ENCODE results near the gene EDN1. TPM values are rescaled to one million over a fixed set of nuclear protein-coding genes. Genes with fewer than 3 reads are reported as not detected.

EDN1 gene
- total RNA-seq, 2 donors from 2014 or later: 6.5 to 11.8 TPM

DNA sequence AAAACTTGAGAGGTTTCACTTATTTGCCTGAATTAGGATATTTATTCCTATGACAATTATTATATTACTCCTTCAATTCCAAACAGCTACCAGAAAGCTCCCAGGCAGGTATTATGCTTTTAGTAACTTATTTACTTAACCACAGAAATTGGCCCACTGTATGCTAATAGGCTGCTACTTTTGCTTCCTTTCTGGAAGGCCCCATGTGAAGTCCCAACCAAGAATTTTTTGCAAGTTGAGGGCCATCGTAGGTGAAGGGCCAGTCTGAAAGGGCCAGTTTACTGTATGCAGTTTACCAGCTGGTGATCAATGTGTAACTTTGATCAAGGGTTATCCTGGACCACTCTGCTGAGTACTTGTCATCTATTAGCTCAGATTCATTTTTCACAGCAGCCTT lies 45.0 kb downstream of the EDN1 start:
- Histone ChIP-seq H3K4me1 (ENCODE audit: control insufficient read depth in 1 of 2, low read depth in 2 of 2) (peaks cover 11 to 28% of the 10 kb centered on the region in 2 donors), H3K4me3 (no peak overlapping the region), H3K27me3 (replicated peaks; ENCODE audit: insufficient read depth) (no peaks in the 10 kb centered on the region), H3K36me3 (no peaks in the 10 kb centered on the region), H3K9me3 (no peaks in the 10 kb centered on the region), H3K27ac (no peak overlapping the region)
- TF ChIP-seq, protein P1, sequence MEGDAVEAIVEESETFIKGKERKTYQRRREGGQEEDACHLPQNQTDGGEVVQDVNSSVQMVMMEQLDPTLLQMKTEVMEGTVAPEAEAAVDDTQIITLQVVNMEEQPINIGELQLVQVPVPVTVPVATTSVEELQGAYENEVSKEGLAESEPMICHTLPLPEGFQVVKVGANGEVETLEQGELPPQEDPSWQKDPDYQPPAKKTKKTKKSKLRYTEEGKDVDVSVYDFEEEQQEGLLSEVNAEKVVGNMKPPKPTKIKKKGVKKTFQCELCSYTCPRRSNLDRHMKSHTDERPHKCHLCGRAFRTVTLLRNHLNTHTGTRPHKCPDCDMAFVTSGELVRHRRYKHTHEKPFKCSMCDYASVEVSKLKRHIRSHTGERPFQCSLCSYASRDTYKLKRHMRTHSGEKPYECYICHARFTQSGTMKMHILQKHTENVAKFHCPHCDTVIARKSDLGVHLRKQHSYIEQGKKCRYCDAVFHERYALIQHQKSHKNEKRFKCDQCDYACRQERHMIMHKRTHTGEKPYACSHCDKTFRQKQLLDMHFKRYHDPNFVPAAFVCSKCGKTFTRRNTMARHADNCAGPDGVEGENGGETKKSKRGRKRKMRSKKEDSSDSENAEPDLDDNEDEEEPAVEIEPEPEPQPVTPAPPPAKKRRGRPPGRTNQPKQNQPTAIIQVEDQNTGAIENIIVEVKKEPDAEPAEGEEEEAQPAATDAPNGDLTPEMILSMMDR (IDR thresholded peaks at IDR 0.05): no peak
- DNase-seq (ENCODE audit: low spot score): no peak
- ATAC-seq (ENCODE audit: insufficient number of reproducible peaks, low FRiP score, low read depth): no peak

DNA sequence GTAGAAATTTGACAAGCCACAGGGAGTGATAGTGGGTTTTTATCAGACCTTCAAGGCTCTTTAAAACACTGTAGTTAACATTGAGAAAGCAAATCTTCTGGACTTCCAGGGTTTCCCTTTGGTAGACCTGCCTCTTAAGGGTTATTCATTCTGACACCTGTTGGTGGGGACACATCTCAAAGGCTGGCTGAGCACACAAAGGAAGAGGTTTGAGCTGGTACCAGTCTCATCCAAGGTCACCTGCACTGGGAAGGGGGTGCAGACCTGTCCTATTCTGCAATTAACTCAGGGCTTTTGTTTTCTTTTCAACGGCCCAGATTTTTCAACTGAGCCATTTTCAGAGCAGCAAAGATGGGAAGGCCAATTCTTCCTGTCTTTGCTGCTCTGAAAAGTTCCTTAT lies 45.6 kb downstream of the EDN1 start:
- DNase-seq (ENCODE audit: low spot score) (no peak), ATAC-seq (ENCODE audit: insufficient number of reproducible peaks, low FRiP score, low read depth) (no peak)
- no peaks in the 10 kb centered on the region for H3K27me3 ChIP-seq (replicated peaks; ENCODE audit: insufficient read depth)
- no peaks in the 10 kb centered on the region for H3K36me3 ChIP-seq
- peaks cover 11 to 22% of the 10 kb centered on the region in 2 donors for H3K4me1 ChIP-seq (ENCODE audit: control insufficient read depth in 1 of 2, low read depth in 2 of 2)
- TF ChIP-seq, protein P1 (IDR thresholded peaks at IDR 0.05): no peak
- H3K9me3 ChIP-seq: no peaks in the 10 kb centered on the region
- H3K4me3 ChIP-seq: no peak overlapping the region
- no peak overlapping the region for H3K27ac ChIP-seq

GRCh38 chr6:12336121-12336971 lies 46.2 kb downstream of the EDN1 start:
- Histone ChIP-seq H3K9me3 (no peaks in the 10 kb centered on the region), H3K4me3 (no peak overlapping the region), H3K36me3 (no peaks in the 10 kb centered on the region), H3K27me3 (replicated peaks; ENCODE audit: insufficient read depth) (no peaks in the 10 kb centered on the region), H3K27ac (no peak overlapping the region), H3K4me1 (ENCODE audit: control insufficient read depth in 1 of 2, low read depth in 2 of 2) (peaks cover 8 to 15% of the 10 kb centered on the region in 2 donors)
- TF ChIP-seq, protein P1 (IDR thresholded peaks at IDR 0.05): no peak
- ATAC-seq (ENCODE audit: insufficient number of reproducible peaks, low FRiP score, low read depth) (no peak), DNase-seq (ENCODE audit: low spot score) (no peak)

DNA sequence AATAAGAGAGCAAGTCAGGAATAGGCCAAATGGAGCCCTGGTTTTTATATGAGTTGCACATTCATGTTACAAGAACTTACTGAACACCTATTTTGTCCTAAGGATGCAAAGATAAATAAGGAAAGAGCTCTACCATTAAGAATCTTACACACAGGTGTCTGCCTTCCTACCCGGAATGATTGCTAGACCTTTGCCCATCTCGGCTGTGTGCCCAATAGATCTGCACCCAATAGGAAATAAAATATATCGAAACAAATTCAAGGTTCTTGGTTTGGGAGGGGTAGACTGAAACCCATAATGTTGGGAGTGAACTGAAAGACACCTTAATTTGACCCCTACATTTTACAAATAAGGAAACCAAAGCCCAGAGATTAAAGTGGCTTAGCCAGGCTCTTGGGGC lies 48.9 kb downstream of the EDN1 start:
- no peak for ATAC-seq (ENCODE audit: insufficient number of reproducible peaks, low FRiP score, low read depth)
- Histone ChIP-seq H3K4me3 (no peak overlapping the region), H3K4me1 (ENCODE audit: control insufficient read depth in 1 of 2, low read depth in 2 of 2) (peaks cover 7 to 9% of the 10 kb centered on the region in 2 donors), H3K27ac (no peak overlapping the region), H3K9me3 (no peaks in the 10 kb centered on the region), H3K27me3 (replicated peaks; ENCODE audit: insufficient read depth) (no peaks in the 10 kb centered on the region), H3K36me3 (no peaks in the 10 kb centered on the region)
- TF ChIP-seq, protein P1 (IDR thresholded peaks at IDR 0.05): no peak
- DNase-seq (ENCODE audit: low spot score): no peak

DNA sequence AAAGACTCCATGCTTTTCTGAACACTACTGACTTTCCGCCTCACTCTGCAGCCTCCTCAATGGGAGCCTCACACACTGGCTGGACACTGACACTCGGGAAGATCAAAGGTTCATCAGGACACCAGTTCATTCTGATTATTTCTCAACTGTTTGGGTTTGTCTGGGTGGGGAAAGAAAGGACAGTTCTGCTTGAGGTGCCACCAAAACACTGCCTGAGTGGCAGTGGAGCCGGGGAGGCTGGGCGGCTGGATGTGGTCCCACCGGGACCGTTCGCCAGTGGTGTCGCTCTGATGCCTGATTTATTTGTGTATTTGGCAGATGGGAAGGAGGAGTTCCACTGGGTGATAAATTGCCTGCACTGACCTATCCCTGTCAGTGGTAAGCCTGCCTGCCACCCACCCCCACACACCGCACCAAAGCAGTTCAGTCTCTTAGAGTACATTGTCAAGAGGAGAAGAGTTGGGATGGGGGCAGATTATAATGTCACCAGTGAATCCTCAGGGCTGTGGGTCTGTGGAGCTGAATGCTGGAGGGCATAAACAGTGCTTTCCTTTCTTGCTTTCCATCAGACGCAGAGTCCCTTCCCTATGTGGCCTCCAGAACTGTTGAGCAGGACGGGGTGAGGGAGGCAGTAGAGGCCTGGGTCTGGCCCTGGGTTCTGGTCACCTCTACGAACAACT lies 49.8 kb downstream of the EDN1 start:
- peaks cover 12 to 16% of the 10 kb centered on the region in 2 donors for H3K4me1 ChIP-seq (ENCODE audit: control insufficient read depth in 1 of 2, low read depth in 2 of 2)
- H3K27me3 ChIP-seq (replicated peaks; ENCODE audit: insufficient read depth): no peaks in the 10 kb centered on the region
- no peak overlapping the region for H3K4me3 ChIP-seq
- ATAC-seq (ENCODE audit: insufficient number of reproducible peaks, low FRiP score, low read depth) (no peak), DNase-seq (ENCODE audit: low spot score) (no peak)
- H3K9me3 ChIP-seq: no peaks in the 10 kb centered on the region
- TF ChIP-seq, protein P1 (IDR thresholded peaks at IDR 0.05): no peak
- H3K36me3 ChIP-seq: no peaks in the 10 kb centered on the region
- no peak overlapping the region for H3K27ac ChIP-seq

All from thoracic aorta (tissue), 2 donors.